ENCODE measurements around the gene BCDIN3D. TPM values are rescaled to one million over a fixed set of nuclear protein-coding genes. Genes with fewer than 3 reads are reported as not detected.

The BCDIN3D gene
- total and polyA plus RNA-seq, 5 experiments from 2014 or later = 5.9 to 15.9 (median 7.1) TPM

- H3K9me3 Mint-ChIP-seq = no peaks in the 10 kb centered on the region
- H3K27me3 Mint-ChIP-seq = no peaks in the 10 kb centered on the region
- ATAC-seq (peak in 1 of 2 donors; percentile 15), DNase-seq (peak in 7 of 10 donors; percentile 26 to 59 (median 46))
- H3K27ac Mint-ChIP-seq = peak overlapping the region in 2 of 10 donors; percentile 36 to 50
- no peak overlapping the region for H3K4me3 Mint-ChIP-seq
- POLR2A ChIA-PET = interaction anchor here (0.6 to 8.4 kb wide), 7 partner anchors 11 to 126 kb away, joined by 3 to 77 read pairs (median 3); partner anchors contain the start of genes NCKAP5L and TMBIM6
- peaks cover 0 to 3% (median 0%) of the 10 kb centered on the region in 3 donors for H3K36me3 Mint-ChIP-seq
- peaks cover 14 to 45% (median 33%) of the 10 kb centered on the region in 4 donors for H3K4me1 Mint-ChIP-seq
These were observed 3.8 kb downstream of the BCDIN3D start for GRCh38 chr12:49838973-49839633.

DNA sequence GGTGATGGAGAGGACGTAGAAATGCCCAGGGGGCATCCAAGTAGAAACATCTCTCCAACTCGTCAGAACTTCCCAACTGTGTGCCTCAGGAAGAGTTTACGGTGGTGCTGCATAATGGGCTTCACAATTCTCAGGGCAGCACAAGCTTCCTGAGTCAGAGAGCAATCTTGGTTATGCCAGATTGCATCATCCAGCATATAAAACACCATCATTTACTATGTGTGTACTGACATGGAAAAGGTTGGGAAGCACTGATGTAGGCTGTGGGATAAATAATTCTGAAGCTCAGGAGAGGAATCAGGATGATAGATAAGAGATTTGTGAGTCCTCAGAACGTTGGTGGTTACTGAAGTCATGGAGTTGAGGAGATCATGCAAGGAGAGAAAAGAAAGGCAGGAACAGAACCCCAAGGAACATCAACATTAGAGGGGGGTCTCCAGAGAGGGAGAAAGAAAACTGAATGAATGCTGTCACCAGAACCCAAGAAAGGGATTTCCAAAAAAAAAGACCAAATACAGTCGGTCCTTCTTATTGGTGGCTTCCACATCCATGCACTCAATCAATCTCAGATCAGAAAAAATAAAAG, 10.0 kb downstream of the BCDIN3D start:
- no peaks in the 10 kb centered on the region for H3K27me3 Mint-ChIP-seq
- peak overlapping the region in 1 of 10 donors; percentile 28 for H3K27ac Mint-ChIP-seq
- no peaks in the 10 kb centered on the region for H3K36me3 Mint-ChIP-seq
- DNase-seq (no peak), ATAC-seq (no peak)
- POLR2A ChIA-PET = interaction anchor here (1.8 kb wide), 1 partner anchor 10 kb away, joined by 4 read pairs; no protein-coding TSS in a partner anchor
- no peak overlapping the region for H3K4me3 Mint-ChIP-seq
- no peaks in the 10 kb centered on the region for H3K9me3 Mint-ChIP-seq
- peaks cover 7 to 14% (median 12%) of the 10 kb centered on the region in 4 donors for H3K4me1 Mint-ChIP-seq

DNA sequence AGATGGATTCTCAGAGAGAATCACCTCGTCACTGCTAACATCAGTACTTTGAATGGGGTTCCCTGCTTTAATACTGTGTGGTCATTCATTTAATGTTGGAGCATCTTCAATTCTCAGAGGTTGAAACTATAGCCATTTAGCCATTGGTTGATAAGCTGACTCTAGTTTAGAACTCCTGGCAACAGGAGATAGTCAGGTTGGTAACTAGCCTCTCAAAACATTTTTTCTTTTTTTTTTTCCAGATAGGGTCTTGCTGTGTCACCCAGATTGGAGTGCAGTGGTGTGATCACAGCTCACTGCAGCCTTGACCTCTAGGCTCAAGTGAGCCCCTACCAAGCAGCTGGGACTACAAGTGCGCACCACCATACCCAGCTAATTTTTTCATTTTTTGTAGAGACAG, 11.2 kb downstream of the BCDIN3D start:
- POLR2A ChIA-PET = interaction anchor here (0.6 to 1.8 kb wide), 4 partner anchors 12 to 167 kb away, joined by 3 to 4 read pairs (median 3); no protein-coding TSS in a partner anchor
- ATAC-seq = no peak
- Mint-ChIP-seq H3K27me3 (no peaks in the 10 kb centered on the region), H3K36me3 (no peaks in the 10 kb centered on the region), H3K4me1 (peaks cover 11 to 24% (median 20%) of the 10 kb centered on the region in 4 donors), H3K9me3 (no peaks in the 10 kb centered on the region), H3K27ac (no peak overlapping the region), H3K4me3 (no peak overlapping the region)
- DNase-seq = no peak

GRCh38 chr12:49828133-49829091, 14.5 kb downstream of the BCDIN3D start, which contains the start of gene NCKAP5L:
NCKAP5L (minus strand) TSS chr12:49828413; CDS start chr12:49804044, 24,369 bp downstream.
- Mint-ChIP-seq H3K36me3 (no peaks in the 10 kb centered on the region), H3K4me3 (peak within 1 kb of the TSS; percentile 84 to 100 (median 98))

DNA sequence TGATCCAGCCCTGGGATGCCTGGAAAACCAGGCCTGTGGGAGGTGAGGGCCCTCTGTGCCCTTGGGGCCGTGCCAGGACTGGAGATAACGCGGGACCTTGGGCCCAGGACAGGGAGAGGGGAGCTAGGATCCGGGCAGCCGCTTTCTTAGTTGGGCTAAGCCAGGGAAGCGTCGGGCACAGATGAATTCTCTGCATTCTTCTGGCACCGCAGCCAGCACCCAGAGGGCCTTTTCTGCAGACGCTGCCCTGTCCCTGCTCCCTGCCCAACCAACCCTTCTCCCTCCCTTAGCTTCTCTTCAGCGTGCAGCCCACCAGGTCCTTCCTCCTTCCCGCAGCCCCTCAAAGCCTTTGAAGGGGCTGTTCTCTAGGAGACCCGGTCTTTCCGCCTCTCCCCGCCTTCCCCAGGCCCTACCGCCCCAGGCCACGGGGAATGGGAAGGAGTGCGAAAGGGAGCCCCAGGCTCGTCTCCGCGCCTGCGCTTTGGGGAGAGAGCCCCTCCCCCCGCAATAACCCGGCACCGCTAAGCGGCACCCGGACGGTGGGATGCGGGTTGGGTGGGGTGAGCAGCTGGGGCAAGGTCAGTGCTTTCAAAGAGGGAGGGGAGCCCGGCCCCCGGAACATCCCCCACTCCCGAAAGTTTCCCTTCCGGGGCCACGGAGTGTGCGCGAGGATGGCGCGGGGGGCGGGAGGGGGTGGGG, 15.4 kb downstream of the BCDIN3D start:
- Mint-ChIP-seq H3K9me3 (no peaks in the 10 kb centered on the region), H3K27me3 (no peaks in the 10 kb centered on the region), H3K4me1 (peaks cover 25 to 53% (median 46%) of the 10 kb centered on the region in 4 donors), H3K36me3 (peaks cover 0 to 4% (median 0%) of the 10 kb centered on the region in 3 donors), H3K4me3 (peak overlapping the region; percentile 78 to 99 (median 84)), H3K27ac (peak overlapping the region in 9 of 10 donors; percentile 38 to 87 (median 82))
- DNase-seq (peak in 8 of 10 donors; percentile 17 to 72 (median 38)), ATAC-seq (peak in 1 of 2 donors; percentile 8)
- POLR2A ChIA-PET = interaction anchor here (1.0 to 5.3 kb wide), 8 partner anchors 8 to 284 kb away, joined by 3 to 77 read pairs (median 4); partner anchors contain the start of genes BCDIN3D, PRPF40B and TMBIM6

More at GRCh38 chr12:49828133-49829091, 14.5 kb downstream of the BCDIN3D start, which contains the start of gene NCKAP5L:
- H3K9me3 Mint-ChIP-seq = no peaks in the 10 kb centered on the region
- POLR2A ChIA-PET = interaction anchor here (0.5 to 5.3 kb wide), 8 partner anchors 12 to 283 kb away, joined by 3 to 77 read pairs (median 4); partner anchors contain the start of genes BCDIN3D, PRPF40B and TMBIM6
- H3K27ac Mint-ChIP-seq = peak within 1 kb of the TSS; percentile 80 to 100 (median 98)
- H3K4me1 Mint-ChIP-seq = peaks cover 25 to 47% (median 44%) of the 10 kb centered on the region in 4 donors
- no peaks in the 10 kb centered on the region for H3K27me3 Mint-ChIP-seq
- DNase-seq (peak; percentile 89 to 97 (median 94)), ATAC-seq (peak; percentile 92 to 93)

- ATAC-seq (no peak), DNase-seq (no peak)
- Mint-ChIP-seq H3K36me3 (peaks cover 0 to 4% (median 0%) of the 10 kb centered on the region in 3 donors), H3K9me3 (no peaks in the 10 kb centered on the region), H3K4me3 (peak overlapping the region; percentile 78 to 99 (median 82)), H3K4me1 (peaks cover 28 to 56% (median 50%) of the 10 kb centered on the region in 4 donors), H3K27ac (peak overlapping the region; percentile 38 to 89 (median 84)), H3K27me3 (no peaks in the 10 kb centered on the region)
- POLR2A ChIA-PET = interaction anchor here (1.2 to 5.3 kb wide), 5 partner anchors 8 to 165 kb away, joined by 3 to 77 read pairs (median 3); partner anchors contain the start of genes BCDIN3D and TMBIM6
These were observed 15.9 kb downstream of the BCDIN3D start for GRCh38 chr12:49827051-49827400.

GRCh38 chr12:49825971-49826421, 16.9 kb downstream of the BCDIN3D start:
- ATAC-seq (no peak), DNase-seq (no peak)
- H3K9me3 Mint-ChIP-seq = no peaks in the 10 kb centered on the region
- peak overlapping the region in 7 of 10 donors; percentile 13 to 86 (median 43) for H3K27ac Mint-ChIP-seq
- H3K4me3 Mint-ChIP-seq = peak overlapping the region in 4 of 10 donors; percentile 24 to 84 (median 82)
- H3K27me3 Mint-ChIP-seq = no peaks in the 10 kb centered on the region
- peaks cover 0 to 4% (median 0%) of the 10 kb centered on the region in 3 donors for H3K36me3 Mint-ChIP-seq
- POLR2A ChIA-PET = interaction anchor here (0.5 to 5.3 kb wide), 4 partner anchors 9 to 1146 kb away, joined by 3 to 77 read pairs (median 20); partner anchors contain the start of genes BCDIN3D and TMBIM6
- peaks cover 30 to 66% (median 60%) of the 10 kb centered on the region in 4 donors for H3K4me1 Mint-ChIP-seq

DNA sequence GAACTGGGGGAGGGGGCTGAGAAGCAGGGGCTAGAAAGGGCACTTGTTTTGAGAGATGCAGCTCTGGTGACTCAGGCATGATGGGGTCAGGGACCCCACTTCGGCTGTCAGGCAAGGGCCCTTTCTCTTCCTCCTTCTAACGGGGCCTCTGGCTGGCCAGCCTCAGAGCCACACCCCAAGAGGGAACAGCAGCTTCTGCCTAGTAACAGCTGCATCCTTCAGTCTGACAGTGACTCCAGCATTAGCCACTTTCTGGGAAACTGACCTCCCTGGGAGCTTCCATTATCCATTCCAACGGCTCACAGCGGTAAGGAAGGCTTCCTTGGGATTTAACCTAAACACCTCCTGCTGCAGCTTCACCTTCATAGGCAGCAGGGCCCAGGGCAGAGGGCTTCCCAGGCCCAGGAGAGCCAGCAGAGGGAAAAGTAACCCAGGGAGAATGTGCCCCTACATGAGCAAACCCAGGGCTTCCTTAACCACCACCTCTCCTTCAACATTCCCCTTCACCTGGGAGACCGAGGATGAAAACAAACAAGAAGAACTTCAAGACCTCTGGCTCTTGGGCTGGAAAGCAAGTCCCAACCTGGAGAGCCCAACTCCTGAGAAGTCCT, 17.4 kb downstream of the BCDIN3D start:
- H3K36me3 Mint-ChIP-seq = peaks cover 0 to 4% (median 0%) of the 10 kb centered on the region in 3 donors
- peak overlapping the region in 6 of 10 donors; percentile 21 to 58 (median 40) for H3K27ac Mint-ChIP-seq
- no peaks in the 10 kb centered on the region for H3K9me3 Mint-ChIP-seq
- no peaks in the 10 kb centered on the region for H3K27me3 Mint-ChIP-seq
- DNase-seq = no peak
- POLR2A ChIA-PET = interaction anchor here (0.5 to 5.3 kb wide), 4 partner anchors 15 to 1146 kb away, joined by 3 to 77 read pairs (median 20); partner anchors contain the start of genes BCDIN3D and TMBIM6
- H3K4me1 Mint-ChIP-seq = peaks cover 33 to 71% (median 65%) of the 10 kb centered on the region in 4 donors
- no peak for ATAC-seq
- H3K4me3 Mint-ChIP-seq = peak overlapping the region in 2 of 10 donors; percentile 24 to 63

DNA sequence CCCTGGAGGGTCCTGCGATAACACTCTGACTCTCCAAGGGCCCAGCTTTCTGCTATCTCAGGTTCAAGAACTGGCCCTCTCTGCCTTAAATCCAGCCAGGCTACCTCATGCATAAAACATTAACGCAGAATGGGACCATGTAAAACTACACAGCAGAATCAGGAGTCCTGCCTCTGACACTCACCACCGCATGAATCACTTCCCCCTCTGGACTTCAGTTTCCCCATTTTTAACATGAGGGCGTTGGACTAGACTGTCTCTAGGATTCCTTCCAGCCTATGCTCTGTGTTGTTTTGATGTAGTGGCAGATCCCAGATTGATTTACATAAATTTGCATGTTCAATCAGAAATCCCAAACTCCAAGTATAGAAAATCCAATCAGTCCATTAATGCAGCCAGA, 18.0 kb downstream of the BCDIN3D start:
- no peaks in the 10 kb centered on the region for H3K9me3 Mint-ChIP-seq
- ATAC-seq = no peak
- peaks cover 0 to 4% (median 0%) of the 10 kb centered on the region in 3 donors for H3K36me3 Mint-ChIP-seq
- peak overlapping the region in 7 of 10 donors; percentile 2 to 74 (median 31) for H3K27ac Mint-ChIP-seq
- no peak for DNase-seq
- H3K27me3 Mint-ChIP-seq = no peaks in the 10 kb centered on the region
- H3K4me1 Mint-ChIP-seq = peaks cover 33 to 74% (median 65%) of the 10 kb centered on the region in 4 donors
- POLR2A ChIA-PET = interaction anchor here (0.7 kb wide), 1 partner anchor 17 kb away, joined by 3 read pairs; no protein-coding TSS in a partner anchor
- peak overlapping the region in 1 of 10 donors; percentile 63 for H3K4me3 Mint-ChIP-seq

DNA sequence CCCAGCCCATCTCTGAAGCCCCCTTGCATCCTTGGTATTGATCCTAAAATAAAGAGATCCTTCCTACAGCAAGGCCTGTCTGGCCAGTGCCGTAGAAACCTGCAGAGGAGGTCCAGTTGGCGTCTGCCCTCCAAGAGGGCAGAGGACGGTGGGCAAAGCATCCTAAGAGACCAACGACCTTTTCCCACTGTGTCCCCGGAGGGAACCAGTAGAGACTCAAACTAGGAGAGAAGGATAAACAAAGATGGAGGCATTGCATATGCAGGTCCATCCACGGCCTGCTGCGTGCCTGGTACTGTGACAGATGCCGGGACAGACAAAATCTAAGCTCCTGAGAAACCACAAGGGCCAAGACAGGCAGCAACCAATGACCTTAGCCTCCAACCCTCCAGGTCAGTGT, 18.5 kb downstream of the BCDIN3D start:
- Mint-ChIP-seq H3K27me3 (no peaks in the 10 kb centered on the region), H3K4me3 (no peak overlapping the region), H3K36me3 (peaks cover 0 to 4% (median 0%) of the 10 kb centered on the region in 3 donors), H3K9me3 (no peaks in the 10 kb centered on the region), H3K27ac (peak overlapping the region in 2 of 10 donors; percentile 31 to 74), H3K4me1 (peaks cover 36 to 78% (median 68%) of the 10 kb centered on the region in 4 donors)
- ATAC-seq (no peak), DNase-seq (no peak)
- POLR2A ChIA-PET = interaction anchor here (0.7 kb wide), 1 partner anchor 18 kb away, joined by 3 read pairs; no protein-coding TSS in a partner anchor
